ENCODE data around the gene NETO1.

The NETO1 gene

GRCh38 chr18:72700961-72701710 lies 166.7 kb downstream of the NETO1 start:
- no peak for DNase-seq (ENCODE audit: extremely low read depth, insufficient read length)
- Histone ChIP-seq H3K4me3 (replicated peaks; ENCODE audit: low read depth, low read length) (no peak overlapping the region), H3K27me3 (replicated peaks; ENCODE audit: control insufficient read depth, insufficient read depth, low read length) (no peaks in the 10 kb centered on the region), H3K36me3 (ENCODE audit: control insufficient read depth, insufficient read depth, low read length) (no peaks in the 10 kb centered on the region)
- TF ChIP-seq CTCF (IDR thresholded peaks at IDR 0.05; ENCODE audit: insufficient read depth, low read length, poor library complexity, severe bottlenecking): peak; percentile 35

- Histone ChIP-seq H3K4me3 (replicated peaks; ENCODE audit: low read depth, low read length) (no peak overlapping the region), H3K27me3 (replicated peaks; ENCODE audit: control insufficient read depth, insufficient read depth, low read length) (no peaks in the 10 kb centered on the region), H3K36me3 (ENCODE audit: control insufficient read depth, insufficient read depth, low read length) (no peaks in the 10 kb centered on the region)
- no peak for TF ChIP-seq CTCF (IDR thresholded peaks at IDR 0.05; ENCODE audit: insufficient read depth, low read length, poor library complexity, severe bottlenecking)
- no peak for DNase-seq (ENCODE audit: extremely low read depth, insufficient read length)
These were observed 170.1 kb downstream of the NETO1 start for GRCh38 chr18:72697706-72698105.

- TF ChIP-seq CTCF (IDR thresholded peaks at IDR 0.05; ENCODE audit: insufficient read depth, low read length, poor library complexity, severe bottlenecking): no peak
- Histone ChIP-seq H3K27me3 (replicated peaks; ENCODE audit: control insufficient read depth, insufficient read depth, low read length) (no peaks in the 10 kb centered on the region), H3K4me3 (replicated peaks; ENCODE audit: low read depth, low read length) (no peak overlapping the region), H3K36me3 (ENCODE audit: control insufficient read depth, insufficient read depth, low read length) (no peaks in the 10 kb centered on the region)
- no peak for DNase-seq (ENCODE audit: extremely low read depth, insufficient read length)
These were observed 175.2 kb downstream of the NETO1 start for GRCh38 chr18:72692595-72692994.

Measured in GM06990 (cell line).